PC-3 (cell line): ENCODE data around the gene IQCN.

Experiments
- EZH2 ChIP-seq: fragments of 300-600 bp; sonication (generic); IDR thresholded peaks from one replicate; pipeline ENCODE4 v1.6.1; 2017; ENCODE audit warnings: antibody characterized with exemption, mild to moderate bottlenecking, low read length; ENCODE audit not compliant: unreplicated experiment
- TF ChIP-seq, protein P1 (sequence below): fragments of 300-600 bp; sonication (generic); conservative IDR thresholded peaks from 2 replicates; pipeline ENCODE4 v1.5.1; 2017; ENCODE audit warnings: antibody characterized with exemption, low read depth, mild to moderate bottlenecking, low read length

DNA sequence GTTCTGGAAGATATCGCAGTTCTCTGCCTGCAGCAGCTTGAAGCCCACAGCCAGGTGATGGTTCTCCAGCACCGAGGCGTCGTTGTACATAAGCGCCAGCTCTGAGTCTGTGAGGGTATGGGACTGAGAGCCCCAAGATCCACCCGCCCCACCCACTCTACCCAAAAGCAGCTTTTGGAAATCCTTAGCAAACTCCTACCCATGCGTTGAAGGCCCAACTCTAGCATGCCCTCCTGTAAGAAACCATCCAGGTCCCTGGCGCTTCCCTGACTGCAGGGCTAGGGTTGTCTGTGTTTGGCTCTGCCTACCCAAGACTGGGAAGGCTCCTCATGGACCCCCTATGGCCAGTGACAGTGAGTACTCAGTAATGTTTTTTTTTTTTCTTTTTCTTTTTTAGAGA is 57.5 kb downstream of the IQCN start:
- TF ChIP-seq, protein P1, sequence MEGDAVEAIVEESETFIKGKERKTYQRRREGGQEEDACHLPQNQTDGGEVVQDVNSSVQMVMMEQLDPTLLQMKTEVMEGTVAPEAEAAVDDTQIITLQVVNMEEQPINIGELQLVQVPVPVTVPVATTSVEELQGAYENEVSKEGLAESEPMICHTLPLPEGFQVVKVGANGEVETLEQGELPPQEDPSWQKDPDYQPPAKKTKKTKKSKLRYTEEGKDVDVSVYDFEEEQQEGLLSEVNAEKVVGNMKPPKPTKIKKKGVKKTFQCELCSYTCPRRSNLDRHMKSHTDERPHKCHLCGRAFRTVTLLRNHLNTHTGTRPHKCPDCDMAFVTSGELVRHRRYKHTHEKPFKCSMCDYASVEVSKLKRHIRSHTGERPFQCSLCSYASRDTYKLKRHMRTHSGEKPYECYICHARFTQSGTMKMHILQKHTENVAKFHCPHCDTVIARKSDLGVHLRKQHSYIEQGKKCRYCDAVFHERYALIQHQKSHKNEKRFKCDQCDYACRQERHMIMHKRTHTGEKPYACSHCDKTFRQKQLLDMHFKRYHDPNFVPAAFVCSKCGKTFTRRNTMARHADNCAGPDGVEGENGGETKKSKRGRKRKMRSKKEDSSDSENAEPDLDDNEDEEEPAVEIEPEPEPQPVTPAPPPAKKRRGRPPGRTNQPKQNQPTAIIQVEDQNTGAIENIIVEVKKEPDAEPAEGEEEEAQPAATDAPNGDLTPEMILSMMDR, result no peak
- no peak for TF ChIP-seq EZH2
